Smooth muscle cell (in vitro differentiated cells): ENCODE measurements around the gene HPCA. TPM values are rescaled to one million over a fixed set of nuclear protein-coding genes. Genes with fewer than 3 reads are reported as not detected.

Experiments
- DNase-seq: peaks from one replicate; lab custom pipeline; 2025; ENCODE audit not compliant: unreplicated experiment; lab: John Stamatoyannopoulos, UW
- H2AFZ ChIP-seq: fragments of 200-600 bp; sonication (generic); 2 replicates; pipeline ENCODE4 v1.6.0; 2016; ENCODE audit warnings: antibody characterized with exemption, low read depth, mild to moderate bottlenecking
- H3F3A ChIP-seq: fragments of 200-600 bp; sonication (generic); 2 replicates; pipeline ENCODE4 v1.6.0; 2017; ENCODE audit warnings: antibody characterized with exemption, low read depth
- H3K27ac ChIP-seq: fragments of 200-600 bp; sonication (generic); 2 replicates; pipeline ENCODE4 v1.5.1; 2016; ENCODE audit warnings: low read depth, mild to moderate bottlenecking
- H3K27me3 ChIP-seq: fragments of 200-600 bp; sonication (generic); 2 replicates; pipeline ENCODE4 v1.6.1; 2016; ENCODE audit warnings: low read depth, mild to moderate bottlenecking
- H3K36me3 ChIP-seq: fragments of 200-600 bp; sonication (generic); 2 replicates; pipeline ENCODE4 v1.5.1; 2016; ENCODE audit warnings: low read depth
- H3K4me1 ChIP-seq: fragments of 200-600 bp; sonication (generic); 2 replicates; pipeline ENCODE4 v1.5.1; 2016; ENCODE audit warnings: low read depth
- H3K4me2 ChIP-seq: fragments of 200-600 bp; sonication (generic); 2 replicates; pipeline ENCODE4 v1.6.0; 2016; ENCODE audit warnings: mild to moderate bottlenecking
- H3K4me3 ChIP-seq: fragments of 200-600 bp; sonication (generic); 2 replicates; pipeline ENCODE4 v1.5.1; 2016; ENCODE audit warnings: mild to moderate bottlenecking
- H3K79me2 ChIP-seq: fragments of 200-600 bp; sonication (generic); 2 replicates; pipeline ENCODE4 v1.6.0; 2016; ENCODE audit warnings: low read depth, mild to moderate bottlenecking
- H3K9ac ChIP-seq: fragments of 200-600 bp; sonication (generic); 2 replicates; pipeline ENCODE4 v1.6.0; 2016; ENCODE audit warnings: low read depth
- H3K9me3 ChIP-seq: fragments of 200-600 bp; sonication (generic); replicated peaks from 2 replicates; pipeline ENCODE4 v1.5.1; 2016; ENCODE audit warnings: low read depth
- H4K20me1 ChIP-seq: fragments of 200-600 bp; sonication (generic); 2 replicates; pipeline ENCODE4 v1.6.0; 2016; ENCODE audit warnings: low read depth
- WGBS: methylation state at CpG from one replicate; pipeline ENCODE4 v1.1.7; 2016; ENCODE audit warnings: low lambda C conversion rate; 5-methylcytosine and 5-hydroxymethylcytosine counted together
- polyA plus RNA-seq: library from polyadenylated mRNA; unstranded; fragments of >200 nt; fragmentation: Nextera tagmentation; extraction: Ambion mirVana; gene quantifications from 2 replicates; pipeline ENCODE4 v1.2.1, GENCODE V29; 2016
- total RNA-seq: library from RNA; depleted of rRNA; stranded (reverse); fragments of >200 nt; gene quantifications from 2 replicates; pipeline ENCODE4 v1.2.3, GENCODE V29; 2014
- TF ChIP-seq, protein P1 (sequence below): fragments of 200-600 bp; sonication (generic); IDR thresholded peaks from 2 replicates; pipeline ENCODE4 v1.5.1; 2017; ENCODE audit warnings: borderline replicate concordance, mild to moderate bottlenecking, antibody characterized with exemption; ENCODE audit not compliant: insufficient read depth, poor library complexity, severe bottlenecking

The HPCA gene
- total and polyA plus RNA-seq, 2 experiments from 2014 or later: not detected

- peaks cover 3% of the 10 kb centered on the region for H3K27me3 ChIP-seq
- no peak overlapping the region for H3K27ac ChIP-seq
- no peak overlapping the region for H3K4me3 ChIP-seq
- TF ChIP-seq, protein P1, sequence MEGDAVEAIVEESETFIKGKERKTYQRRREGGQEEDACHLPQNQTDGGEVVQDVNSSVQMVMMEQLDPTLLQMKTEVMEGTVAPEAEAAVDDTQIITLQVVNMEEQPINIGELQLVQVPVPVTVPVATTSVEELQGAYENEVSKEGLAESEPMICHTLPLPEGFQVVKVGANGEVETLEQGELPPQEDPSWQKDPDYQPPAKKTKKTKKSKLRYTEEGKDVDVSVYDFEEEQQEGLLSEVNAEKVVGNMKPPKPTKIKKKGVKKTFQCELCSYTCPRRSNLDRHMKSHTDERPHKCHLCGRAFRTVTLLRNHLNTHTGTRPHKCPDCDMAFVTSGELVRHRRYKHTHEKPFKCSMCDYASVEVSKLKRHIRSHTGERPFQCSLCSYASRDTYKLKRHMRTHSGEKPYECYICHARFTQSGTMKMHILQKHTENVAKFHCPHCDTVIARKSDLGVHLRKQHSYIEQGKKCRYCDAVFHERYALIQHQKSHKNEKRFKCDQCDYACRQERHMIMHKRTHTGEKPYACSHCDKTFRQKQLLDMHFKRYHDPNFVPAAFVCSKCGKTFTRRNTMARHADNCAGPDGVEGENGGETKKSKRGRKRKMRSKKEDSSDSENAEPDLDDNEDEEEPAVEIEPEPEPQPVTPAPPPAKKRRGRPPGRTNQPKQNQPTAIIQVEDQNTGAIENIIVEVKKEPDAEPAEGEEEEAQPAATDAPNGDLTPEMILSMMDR: no peak
- H3K79me2 ChIP-seq: no peaks in the 10 kb centered on the region
- no peak overlapping the region for H2AFZ ChIP-seq
- WGBS: 94% methylated on average over 8 of the region's 8 CpGs
- H3K9ac ChIP-seq: no peak overlapping the region
- peaks cover 6% of the 10 kb centered on the region for H4K20me1 ChIP-seq
- no peaks in the 10 kb centered on the region for H3K4me1 ChIP-seq
- no peaks in the 10 kb centered on the region for H3F3A ChIP-seq
- H3K4me2 ChIP-seq: no peak overlapping the region
- H3K36me3 ChIP-seq: no peaks in the 10 kb centered on the region
- DNase-seq: no peak
- no peaks in the 10 kb centered on the region for H3K9me3 ChIP-seq
These were observed 21.8 kb upstream of the HPCA start for GRCh38 chr1:32864375-32865019.

DNA sequence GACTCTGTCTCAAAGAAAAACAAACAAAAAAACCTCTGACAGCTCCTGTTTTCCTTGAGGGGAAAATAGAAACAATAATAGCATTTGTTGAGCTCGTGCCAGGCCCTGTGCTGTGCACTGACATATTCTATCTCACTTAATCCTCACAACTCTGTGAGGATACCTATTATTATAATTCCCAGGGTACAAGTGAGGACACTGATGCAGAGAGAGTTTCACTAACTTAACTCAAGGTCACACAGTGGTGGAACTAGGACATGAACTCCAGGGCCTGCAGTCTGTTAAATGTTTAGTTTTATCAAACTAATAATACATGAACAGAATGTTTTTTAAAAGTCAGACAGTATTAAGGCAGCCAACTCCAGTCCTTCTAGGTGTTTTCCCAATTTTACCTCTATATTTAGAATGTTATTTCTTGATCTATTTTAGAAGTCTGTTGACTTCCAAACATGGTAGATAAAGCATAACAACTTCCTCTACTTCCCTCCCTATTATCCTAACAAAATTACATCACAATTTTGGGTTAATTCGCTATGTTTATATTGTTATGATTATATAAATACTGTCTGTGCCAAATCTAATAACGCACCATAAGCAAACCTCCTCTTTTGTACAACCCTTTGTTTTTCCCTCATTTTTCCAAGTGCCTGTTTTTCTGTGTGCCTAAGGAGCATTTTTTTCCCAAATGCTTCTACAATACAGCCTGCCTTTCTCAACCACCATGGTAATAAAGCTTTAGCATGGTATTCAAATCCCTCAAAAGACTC is 20.5 kb upstream of the HPCA start:
- no peak for DNase-seq
- Histone ChIP-seq H3K9ac (no peak overlapping the region), H3K36me3 (no peaks in the 10 kb centered on the region), H3K4me2 (no peak overlapping the region), H2AFZ (no peak overlapping the region), H3K4me3 (no peak overlapping the region), H3K9me3 (no peaks in the 10 kb centered on the region), H3K4me1 (no peaks in the 10 kb centered on the region), H3K27ac (no peak overlapping the region), H4K20me1 (no peaks in the 10 kb centered on the region), H3F3A (no peaks in the 10 kb centered on the region), H3K79me2 (no peaks in the 10 kb centered on the region), H3K27me3 (peaks cover 12% of the 10 kb centered on the region)
- WGBS: 92% methylated on average over 3 of the region's 3 CpGs
- TF ChIP-seq, protein P1: no peak

DNA sequence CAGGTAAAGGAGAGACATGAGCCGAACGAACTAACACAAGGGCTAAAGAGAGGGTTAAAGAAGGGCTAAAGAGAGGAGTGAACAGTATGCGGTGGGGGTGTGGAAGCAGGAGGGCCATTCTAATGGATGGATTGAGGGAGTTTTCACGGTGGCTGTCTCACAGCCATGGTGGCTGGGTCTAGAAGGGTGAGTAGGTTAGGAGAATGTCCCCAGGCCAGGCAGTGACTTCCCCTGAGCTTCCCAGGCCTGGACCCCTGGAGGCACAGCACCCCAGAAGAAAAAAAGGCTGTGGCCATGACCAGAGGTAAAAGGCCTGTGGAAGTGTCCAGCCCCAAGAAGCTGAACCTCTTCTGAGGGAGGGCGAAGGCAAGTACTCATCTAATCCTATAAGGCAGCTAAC is 19.1 kb upstream of the HPCA start:
- Histone ChIP-seq H3K4me3 (no peak overlapping the region), H3K27me3 (peaks cover 23% of the 10 kb centered on the region), H3K79me2 (no peaks in the 10 kb centered on the region), H3F3A (no peaks in the 10 kb centered on the region), H3K27ac (no peak overlapping the region), H3K9ac (no peak overlapping the region), H3K36me3 (no peaks in the 10 kb centered on the region), H3K4me1 (peaks cover 11% of the 10 kb centered on the region), H3K9me3 (no peaks in the 10 kb centered on the region), H3K4me2 (no peak overlapping the region), H4K20me1 (no peaks in the 10 kb centered on the region), H2AFZ (no peak overlapping the region)
- TF ChIP-seq, protein P1: no peak
- no peak for DNase-seq
- 93% methylated on average over 5 of the region's 5 CpGs for WGBS
